Loucy (cell line): ENCODE data around the gene MAP3K13.

Experiments
- CTCF ChIP-seq: fragments of 200-600 bp; sonication (generic); conservative IDR thresholded peaks from 2 replicates; pipeline ENCODE4 v1.5.1; 2014; ENCODE audit warnings: mild to moderate bottlenecking, antibody characterized with exemption, low read length
- EZH2phosphoT487 ChIP-seq: fragments of 200-600 bp; IDR thresholded peaks from 2 replicates; pipeline ENCODE4 v1.6.1; 2018; ENCODE audit warnings: antibody characterized with exemption, mild to moderate bottlenecking, moderate library complexity, borderline replicate concordance

- TF ChIP-seq EZH2phosphoT487 (no peak), CTCF (no peak)
Measured at GRCh38 chr3:185328324-185329004, 34.5 kb upstream of the MAP3K13 start.
